ENCODE results near the gene KIAA1143. TPM values are rescaled to one million over a fixed set of nuclear protein-coding genes. Genes with fewer than 3 reads are reported as not detected.

The KIAA1143 gene
- total and polyA plus RNA-seq, 2 experiments from 2014 or later, result 49.2 to 63.9 TPM

GRCh38 chr3:44722103-44722401 lies 39.4 kb downstream of the KIAA1143 start:
- Histone ChIP-seq H3K4me1 (ENCODE audit: insufficient read depth) (no peaks in the 10 kb centered on the region), H3K27me3 (ENCODE audit: insufficient read depth) (no peaks in the 10 kb centered on the region), H3K27ac (ENCODE audit: low read depth) (no peak overlapping the region), H3K4me2 (no peak overlapping the region), H3K79me2 (replicated peaks; ENCODE audit: insufficient read depth) (no peaks in the 10 kb centered on the region), H3K36me3 (ENCODE audit: insufficient read depth) (peaks cover 46% of the 10 kb centered on the region), H2AFZ (no peak overlapping the region), H4K20me1 (replicated peaks; ENCODE audit: insufficient read depth) (no peaks in the 10 kb centered on the region), H3K4me3 (no peak overlapping the region), H3K9me2 (ENCODE audit: insufficient read depth) (no peaks in the 10 kb centered on the region), H3F3A (replicated peaks; ENCODE audit: low read depth) (no peaks in the 10 kb centered on the region)
- no peak for ATAC-seq
- TF ChIP-seq ZNF114 (CRISPR knock-in tag; IDR thresholded peaks at IDR 0.05) (no peak), ZNF462 (CRISPR knock-in tag; IDR thresholded peaks at IDR 0.05) (no peak), REST (IDR thresholded peaks at IDR 0.05; ENCODE audit: unreplicated experiment) (no peak), EZH2 (IDR thresholded peaks at IDR 0.05; ENCODE audit: low read depth, unreplicated experiment) (no peak), CREB1 (CRISPR knock-in tag; IDR thresholded peaks at IDR 0.05; ENCODE audit: low read depth) (no peak), POLR2AphosphoS5 (IDR thresholded peaks at IDR 0.05; ENCODE audit: low read depth) (no peak)
- TF ChIP-seq, protein P1, sequence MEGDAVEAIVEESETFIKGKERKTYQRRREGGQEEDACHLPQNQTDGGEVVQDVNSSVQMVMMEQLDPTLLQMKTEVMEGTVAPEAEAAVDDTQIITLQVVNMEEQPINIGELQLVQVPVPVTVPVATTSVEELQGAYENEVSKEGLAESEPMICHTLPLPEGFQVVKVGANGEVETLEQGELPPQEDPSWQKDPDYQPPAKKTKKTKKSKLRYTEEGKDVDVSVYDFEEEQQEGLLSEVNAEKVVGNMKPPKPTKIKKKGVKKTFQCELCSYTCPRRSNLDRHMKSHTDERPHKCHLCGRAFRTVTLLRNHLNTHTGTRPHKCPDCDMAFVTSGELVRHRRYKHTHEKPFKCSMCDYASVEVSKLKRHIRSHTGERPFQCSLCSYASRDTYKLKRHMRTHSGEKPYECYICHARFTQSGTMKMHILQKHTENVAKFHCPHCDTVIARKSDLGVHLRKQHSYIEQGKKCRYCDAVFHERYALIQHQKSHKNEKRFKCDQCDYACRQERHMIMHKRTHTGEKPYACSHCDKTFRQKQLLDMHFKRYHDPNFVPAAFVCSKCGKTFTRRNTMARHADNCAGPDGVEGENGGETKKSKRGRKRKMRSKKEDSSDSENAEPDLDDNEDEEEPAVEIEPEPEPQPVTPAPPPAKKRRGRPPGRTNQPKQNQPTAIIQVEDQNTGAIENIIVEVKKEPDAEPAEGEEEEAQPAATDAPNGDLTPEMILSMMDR (conservative IDR thresholded peaks at IDR 0.05; ENCODE audit: low read depth in 2 of 2), result no peak
- no peak for DNase-seq (ENCODE audit: low spot score)
- no peaks in the 10 kb centered on the region for H3K4me1 Mint-ChIP-seq
- H3K27me3 Mint-ChIP-seq (ENCODE audit: insufficient read depth, low read depth, poor library complexity), result peaks cover 7% of the 10 kb centered on the region
- no peak overlapping the region for H3K4me3 Mint-ChIP-seq
- H3K27ac Mint-ChIP-seq, result no peak overlapping the region
- H3K36me3 Mint-ChIP-seq (ENCODE audit: low read depth), result peaks cover 87% of the 10 kb centered on the region
- peaks cover 93% of the 10 kb centered on the region for H3K9me3 Mint-ChIP-seq
